PFSK-1 (cell line): ENCODE results near the gene CCND2.
A peak's percentile ranks its signal among the peaks of the same experiment; 100 is the strongest.

ENCODE experiments used
- FOXP2 ChIP-seq: optimal IDR thresholded peaks from 2 replicates; pipeline ENCODE3; 2011; ENCODE audit warnings: borderline replicate concordance, control low read depth, inconsistent platforms; ENCODE audit not compliant: insufficient read depth; ENCODE audit errors: extremely low read length, extremely low read depth
- POLR2AphosphoS5 ChIP-seq: IDR thresholded peaks from 2 replicates; pipeline ENCODE4 v1.6.1; 2012; ENCODE audit warnings: low read depth, mild to moderate bottlenecking, control low read depth, low read length, moderate library complexity
- SIN3A ChIP-seq: IDR thresholded peaks from 2 replicates; pipeline ENCODE4 v1.6.1; 2012; ENCODE audit warnings: mild to moderate bottlenecking, low read length, moderate library complexity, borderline replicate concordance; ENCODE audit not compliant: insufficient read depth
- TAF1 ChIP-seq: IDR thresholded peaks from 2 replicates; pipeline ENCODE4 v1.6.1; 2012; ENCODE audit warnings: low read length, control low read depth, borderline replicate concordance; ENCODE audit not compliant: insufficient read depth
- TF ChIP-seq, protein P1 (sequence below), 2 experiments: IDR thresholded peaks; 2 replicates each; pipeline versions ENCODE4 v1.6.1 to v1.8.0; 2011 to 2012; ENCODE audit warnings: low read depth in 2 of 2, low read length in 2 of 2, control low read depth in 1 of 2, inconsistent platforms in 1 of 2, mild to moderate bottlenecking in 1 of 2, moderate library complexity in 1 of 2; ENCODE audit not compliant: insufficient read depth in 1 of 2

The CCND2 gene

DNA sequence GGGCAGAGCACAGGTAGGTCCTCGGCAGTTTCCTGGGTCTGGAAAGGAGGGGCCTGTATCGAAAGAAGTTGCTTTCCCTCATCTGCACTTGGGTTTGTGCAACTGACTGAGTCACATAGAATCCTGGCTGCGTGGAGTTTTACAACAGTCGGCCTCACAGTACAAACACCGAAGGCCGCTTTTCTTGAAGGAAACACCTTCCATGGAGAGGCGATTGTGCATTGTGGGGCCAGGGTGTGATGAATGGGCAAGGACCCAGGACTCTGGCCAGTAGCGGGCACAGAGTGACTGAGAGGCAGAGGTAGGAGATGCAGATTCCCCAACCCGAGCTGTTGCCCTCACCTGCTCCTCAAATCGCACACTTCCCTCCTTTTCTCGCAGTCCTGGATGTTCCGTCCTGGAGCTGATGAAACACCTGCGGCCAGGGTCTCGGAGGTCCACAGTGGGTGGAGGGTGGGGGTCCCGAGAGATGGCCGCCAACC is 7.7 kb downstream of the CCND2 start:
- TF ChIP-seq FOXP2 = no peak
- no peak for TF ChIP-seq TAF1
- TF ChIP-seq SIN3A = no peak
- no peak for TF ChIP-seq POLR2AphosphoS5
- TF ChIP-seq, protein P1, sequence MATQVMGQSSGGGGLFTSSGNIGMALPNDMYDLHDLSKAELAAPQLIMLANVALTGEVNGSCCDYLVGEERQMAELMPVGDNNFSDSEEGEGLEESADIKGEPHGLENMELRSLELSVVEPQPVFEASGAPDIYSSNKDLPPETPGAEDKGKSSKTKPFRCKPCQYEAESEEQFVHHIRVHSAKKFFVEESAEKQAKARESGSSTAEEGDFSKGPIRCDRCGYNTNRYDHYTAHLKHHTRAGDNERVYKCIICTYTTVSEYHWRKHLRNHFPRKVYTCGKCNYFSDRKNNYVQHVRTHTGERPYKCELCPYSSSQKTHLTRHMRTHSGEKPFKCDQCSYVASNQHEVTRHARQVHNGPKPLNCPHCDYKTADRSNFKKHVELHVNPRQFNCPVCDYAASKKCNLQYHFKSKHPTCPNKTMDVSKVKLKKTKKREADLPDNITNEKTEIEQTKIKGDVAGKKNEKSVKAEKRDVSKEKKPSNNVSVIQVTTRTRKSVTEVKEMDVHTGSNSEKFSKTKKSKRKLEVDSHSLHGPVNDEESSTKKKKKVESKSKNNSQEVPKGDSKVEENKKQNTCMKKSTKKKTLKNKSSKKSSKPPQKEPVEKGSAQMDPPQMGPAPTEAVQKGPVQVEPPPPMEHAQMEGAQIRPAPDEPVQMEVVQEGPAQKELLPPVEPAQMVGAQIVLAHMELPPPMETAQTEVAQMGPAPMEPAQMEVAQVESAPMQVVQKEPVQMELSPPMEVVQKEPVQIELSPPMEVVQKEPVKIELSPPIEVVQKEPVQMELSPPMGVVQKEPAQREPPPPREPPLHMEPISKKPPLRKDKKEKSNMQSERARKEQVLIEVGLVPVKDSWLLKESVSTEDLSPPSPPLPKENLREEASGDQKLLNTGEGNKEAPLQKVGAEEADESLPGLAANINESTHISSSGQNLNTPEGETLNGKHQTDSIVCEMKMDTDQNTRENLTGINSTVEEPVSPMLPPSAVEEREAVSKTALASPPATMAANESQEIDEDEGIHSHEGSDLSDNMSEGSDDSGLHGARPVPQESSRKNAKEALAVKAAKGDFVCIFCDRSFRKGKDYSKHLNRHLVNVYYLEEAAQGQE (IDR thresholded peaks at IDR 0.05; ENCODE audit: insufficient read depth in 1 of 2, low read depth in 2 of 2, low read length in 2 of 2) = no peak

DNA sequence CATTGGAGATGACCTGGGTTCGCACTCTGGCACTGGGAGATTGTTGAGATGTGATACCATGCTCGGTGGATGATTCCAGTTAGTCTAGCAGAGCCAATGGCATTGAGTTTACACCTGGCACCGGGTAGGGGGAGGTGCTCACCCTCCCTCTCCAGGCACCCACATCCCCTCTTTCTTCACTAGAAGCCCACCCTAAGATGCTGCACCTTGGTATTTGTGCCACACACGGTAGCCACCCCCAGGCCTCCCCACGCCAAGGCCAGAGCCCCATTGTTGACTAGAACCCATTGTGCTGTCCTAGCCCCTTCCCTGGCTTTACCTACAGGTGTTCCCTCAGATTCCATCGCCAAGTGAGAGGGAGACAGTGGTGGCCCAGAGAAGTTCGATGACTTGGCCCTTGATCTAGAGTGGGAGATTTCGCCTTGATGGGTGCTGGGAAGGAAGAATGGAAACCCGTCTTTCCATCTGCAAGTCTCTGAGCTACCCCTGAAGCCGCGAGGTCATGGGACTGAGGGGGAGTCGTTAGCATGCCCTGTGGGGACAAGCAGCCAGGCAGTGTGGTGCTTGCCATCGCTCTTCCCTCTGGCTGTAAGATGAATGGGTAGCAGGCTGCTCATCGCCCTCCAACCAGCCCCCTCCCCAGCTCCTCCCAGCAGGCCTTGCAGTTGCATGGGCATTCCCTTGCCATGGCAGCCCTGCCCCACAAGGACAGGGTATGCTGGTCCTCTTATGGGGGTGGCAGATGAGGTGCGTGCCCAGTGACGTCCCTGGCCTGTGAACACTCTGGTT is 8.7 kb downstream of the CCND2 start:
- TF ChIP-seq SIN3A = no peak

DNA sequence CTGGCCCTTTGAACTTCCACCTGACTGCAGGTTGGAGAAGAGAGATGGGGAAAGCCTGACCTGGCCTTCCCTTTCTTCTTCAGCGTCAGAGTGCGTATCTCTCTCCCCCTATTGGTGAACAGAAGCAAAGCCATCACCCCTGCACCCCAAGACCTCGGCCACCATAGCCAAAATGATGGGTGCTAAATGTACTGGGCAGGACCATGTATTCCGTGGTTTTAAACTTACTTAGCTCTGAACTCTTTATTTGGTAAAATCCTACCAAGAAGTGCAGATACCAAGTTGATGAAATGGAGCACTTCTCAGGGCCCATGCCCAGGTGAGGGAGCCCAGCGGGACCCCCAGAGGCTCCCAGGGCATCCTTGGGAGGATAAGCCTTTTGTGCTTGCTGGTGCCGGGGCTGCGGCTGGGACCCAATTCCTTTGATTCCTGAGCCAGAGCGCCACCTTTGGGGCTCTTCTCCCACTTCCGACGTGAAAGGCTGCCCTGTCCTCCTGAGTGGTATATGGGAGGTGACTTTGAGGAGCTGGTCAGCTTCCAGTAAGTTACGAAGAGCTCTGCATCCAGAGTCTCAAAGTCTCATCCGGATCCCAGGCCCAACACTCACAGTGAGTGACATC is 9.4 kb downstream of the CCND2 start:
- TF ChIP-seq, protein P1 (IDR thresholded peaks at IDR 0.05; ENCODE audit: insufficient read depth in 1 of 2, low read depth in 2 of 2, low read length in 2 of 2) = no peak
- no peak for TF ChIP-seq FOXP2
- 0 out of 2 replicates have a peak, but pooled peaks have one; percentile 18 for TF ChIP-seq POLR2AphosphoS5
- no peak for TF ChIP-seq SIN3A

DNA sequence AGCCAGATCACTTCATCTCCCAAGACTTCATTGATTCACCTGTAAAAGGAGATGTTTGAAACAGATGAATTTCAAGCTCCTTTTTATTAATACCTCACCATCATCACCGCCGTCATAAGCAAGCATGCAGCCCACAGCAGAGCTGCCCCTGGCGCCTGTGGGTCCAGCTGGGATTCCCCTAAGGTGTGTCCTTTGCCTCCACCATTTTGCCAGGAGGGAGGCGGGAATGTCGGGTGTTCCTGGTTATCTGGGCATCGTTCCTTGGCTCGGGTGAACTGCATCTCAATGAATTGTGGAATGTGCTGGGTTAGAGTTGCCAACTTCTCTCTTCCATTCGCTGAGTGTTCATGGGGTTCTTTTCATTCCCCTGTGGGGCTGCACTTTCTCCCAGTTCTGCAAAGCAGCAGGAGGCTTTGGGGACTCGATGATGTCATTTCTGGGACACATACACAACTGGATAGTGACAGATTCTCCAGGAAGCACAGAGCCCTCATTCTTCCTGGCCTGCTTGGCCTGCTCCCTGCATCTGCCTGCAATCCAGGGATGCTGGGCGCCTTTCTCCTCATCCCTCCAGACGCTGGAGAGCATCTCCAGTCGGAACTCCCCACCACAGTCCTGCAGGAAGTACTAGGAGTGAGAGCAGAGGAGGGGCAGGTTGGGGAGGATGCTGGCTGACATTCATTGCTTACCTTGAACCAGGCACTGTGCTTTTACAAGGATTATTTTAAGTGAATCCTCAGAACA is 10.1 kb downstream of the CCND2 start:
- TF ChIP-seq SIN3A = no peak
- TF ChIP-seq POLR2AphosphoS5 = no peak
- TF ChIP-seq, protein P1 (IDR thresholded peaks at IDR 0.05; ENCODE audit: insufficient read depth in 1 of 2, low read depth in 2 of 2, low read length in 2 of 2) = no peak
- TF ChIP-seq FOXP2 = no peak
- TF ChIP-seq TAF1 = no peak

DNA sequence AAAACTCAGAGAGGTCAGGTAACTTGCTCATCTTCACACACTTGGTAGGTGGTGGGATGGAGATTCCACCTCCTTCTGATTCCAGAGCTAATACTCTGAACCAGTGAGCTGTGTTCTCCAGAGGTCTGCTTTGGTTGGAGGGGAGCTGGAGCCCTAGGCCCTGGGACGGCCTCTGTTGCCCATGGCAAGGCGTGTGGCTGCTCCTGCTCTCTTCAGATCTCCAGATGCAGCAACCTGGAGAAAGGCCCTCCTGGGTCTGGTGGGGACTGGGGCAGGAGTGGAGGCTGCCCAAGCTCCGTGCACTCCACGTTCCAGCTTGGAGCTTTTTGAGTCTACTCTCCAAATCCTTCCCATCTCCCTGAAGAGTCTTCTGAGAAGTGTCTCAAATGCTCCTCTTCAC is 10.7 kb downstream of the CCND2 start:
- TF ChIP-seq FOXP2 (no peak), SIN3A (no peak), POLR2AphosphoS5 (no peak), TAF1 (no peak)
- TF ChIP-seq, protein P1 (IDR thresholded peaks at IDR 0.05; ENCODE audit: insufficient read depth in 1 of 2, low read depth in 2 of 2, low read length in 2 of 2) = no peak
